HepG2 (cell line): ENCODE data around the gene TRH.

Experiments
- CTCF ChIP-seq: sonication (generic); formaldehyde crosslinking; IDR thresholded peaks from 2 replicates; pipeline ENCODE4 v1.5.0; 2020; ENCODE audit warnings: mild to moderate bottlenecking, missing genetic modification reagents, moderate library complexity
- EP300 ChIP-seq, 3 experiments: sonication (generic) in 1 of 3; formaldehyde crosslinking in 1 of 3; IDR thresholded peaks; 2 replicates each; pipeline versions ENCODE4 v1.5.1 to v1.6.1; 2011 to 2020; ENCODE audit warnings: low read depth in 2 of 3, low read length in 2 of 3, borderline replicate concordance in 1 of 3, improper control_type of control experiment in 1 of 3, mild to moderate bottlenecking in 1 of 3, missing genetic modification reagents in 1 of 3, moderate library complexity in 1 of 3
- HDAC2 ChIP-seq: sonication (generic); formaldehyde crosslinking; IDR thresholded peaks from 2 replicates; pipeline ENCODE4 v1.4.0; 2020; ENCODE audit warnings: missing genetic modification reagents
- JUNB ChIP-seq: sonication (generic); formaldehyde crosslinking; IDR thresholded peaks from 2 replicates; pipeline ENCODE4 v1.8.0; 2022; ENCODE audit warnings: missing genetic modification reagents, mild to moderate bottlenecking, borderline replicate concordance
- NR2C2 ChIP-seq: sonication (generic); formaldehyde crosslinking; IDR thresholded peaks from 2 replicates; pipeline ENCODE4 v1.4.0; 2020; ENCODE audit warnings: missing genetic modification reagents, mild to moderate bottlenecking, moderate library complexity, borderline replicate concordance
- TOE1 ChIP-seq: sonication (generic); formaldehyde crosslinking; IDR thresholded peaks from 2 replicates; pipeline ENCODE4 v1.4.0; 2020; ENCODE audit warnings: mild to moderate bottlenecking, missing genetic modification reagents
- ZNF121 ChIP-seq: sonication (generic); formaldehyde crosslinking; IDR thresholded peaks from 2 replicates; pipeline ENCODE4 v1.5.0; 2020; ENCODE audit warnings: mild to moderate bottlenecking, missing genetic modification reagents
- ZNF513 ChIP-seq: sonication (generic); formaldehyde crosslinking; conservative IDR thresholded peaks from 2 replicates; pipeline ENCODE4 v1.5.0; 2020; ENCODE audit warnings: missing genetic modification reagents

- TF ChIP-seq EP300 (IDR thresholded peaks at IDR 0.05; ENCODE audit: low read depth in 2 of 2, low read length in 2 of 2): no peak
- TF ChIP-seq EP300 (CRISPR knock-in tag; IDR thresholded peaks at IDR 0.05; ENCODE audit: borderline replicate concordance): no peak
- TF ChIP-seq ZNF513 (CRISPR knock-in tag): no peak
- no peak for TF ChIP-seq ZNF121 (CRISPR knock-in tag)
- no peak for TF ChIP-seq TOE1
- TF ChIP-seq HDAC2 (CRISPR knock-in tag): no peak
- no peak for TF ChIP-seq CTCF (CRISPR knock-in tag)
- no peak for TF ChIP-seq NR2C2 (CRISPR knock-in tag)
- no peak for TF ChIP-seq JUNB (CRISPR knock-in tag)
These were observed 6.8 kb upstream of the TRH start for GRCh38 chr3:129967761-129968160.
